ENCODE measurements around the gene ZBTB17.
"Not testable (repeated sequence)": the region's sequence is repeated elsewhere in the genome, so short reads cannot be mapped to it uniquely, and the experiment has no call there.

The ZBTB17 gene

DNA sequence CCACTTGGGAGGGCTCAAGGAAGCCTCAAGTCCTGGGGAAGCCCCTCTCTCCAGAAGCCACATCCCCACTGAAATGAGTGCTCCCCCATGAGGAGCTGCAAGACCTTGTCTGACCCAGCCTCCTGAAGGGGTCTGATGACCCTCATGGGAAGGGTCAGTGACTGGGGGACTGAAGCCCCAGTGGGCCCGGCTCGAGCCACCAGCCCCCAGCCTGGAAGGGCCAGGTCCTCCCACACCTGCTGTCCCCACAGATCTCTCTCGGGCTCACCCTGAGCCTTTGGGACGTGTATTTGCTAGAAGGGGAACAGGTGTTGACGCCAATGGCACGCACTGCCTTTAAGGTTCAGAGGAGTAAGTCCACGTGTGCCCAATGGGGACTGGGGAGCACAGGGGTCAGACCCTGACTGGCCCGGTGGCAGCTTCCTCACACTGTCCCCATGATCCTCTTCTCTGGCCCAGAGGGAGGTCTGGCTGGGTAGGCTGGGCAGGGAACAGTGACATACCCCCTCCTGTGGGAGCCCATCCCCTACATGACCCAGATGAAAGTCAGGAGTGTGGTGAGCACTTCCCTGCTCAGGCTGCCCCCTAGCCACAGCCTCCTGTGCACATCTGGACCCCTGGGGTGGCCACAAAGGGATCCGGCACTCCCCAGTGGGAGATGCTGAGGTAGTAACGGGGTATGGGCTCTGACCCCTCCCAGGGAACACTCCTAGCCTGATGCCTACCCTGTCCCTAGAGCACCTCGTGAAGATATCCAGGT, 15.7 kb upstream of the ZBTB17 start:
- DNase-seq (ENCODE audit: insufficient read length, low spot score) (no peak), FAIRE-seq (no peak)
- TF ChIP-seq POLR2A (IDR thresholded peaks at IDR 0.05; ENCODE audit: low read depth, low read length) = no peak

DNA sequence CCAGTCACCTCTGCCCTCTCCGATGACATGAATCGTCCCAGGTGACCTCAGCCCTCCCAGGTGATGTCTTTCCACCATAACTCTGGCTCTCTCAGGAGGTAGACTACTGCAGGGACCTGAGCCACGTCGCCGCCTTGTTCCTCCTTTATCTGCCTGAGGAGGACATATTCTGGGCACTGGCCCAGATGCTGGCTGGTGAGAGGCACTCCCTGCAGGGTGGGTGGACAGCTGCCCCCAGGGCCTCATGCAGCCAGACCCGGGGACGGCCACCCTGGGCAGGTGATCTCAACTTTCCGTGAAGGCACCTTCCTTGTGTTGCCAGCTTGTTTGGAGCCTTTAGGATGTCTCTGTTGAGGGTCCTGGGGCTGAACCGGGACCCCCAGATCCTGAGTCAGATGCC, 13.9 kb upstream of the ZBTB17 start:
- FAIRE-seq = no peak
- TF ChIP-seq POLR2A (IDR thresholded peaks at IDR 0.05; ENCODE audit: low read depth, low read length) = no peak

GRCh38 chr1:15988856-15989736, 13.2 kb upstream of the ZBTB17 start:
- TF ChIP-seq POLR2A (IDR thresholded peaks at IDR 0.05; ENCODE audit: low read depth, low read length) = no peak
- no peak for DNase-seq (ENCODE audit: insufficient read length, low spot score)
- no peak for FAIRE-seq

More for the DNA sequence above, 13.9 kb upstream of the ZBTB17 start:
- DNase-seq (ENCODE audit: insufficient read length, low spot score) = no peak

DNA sequence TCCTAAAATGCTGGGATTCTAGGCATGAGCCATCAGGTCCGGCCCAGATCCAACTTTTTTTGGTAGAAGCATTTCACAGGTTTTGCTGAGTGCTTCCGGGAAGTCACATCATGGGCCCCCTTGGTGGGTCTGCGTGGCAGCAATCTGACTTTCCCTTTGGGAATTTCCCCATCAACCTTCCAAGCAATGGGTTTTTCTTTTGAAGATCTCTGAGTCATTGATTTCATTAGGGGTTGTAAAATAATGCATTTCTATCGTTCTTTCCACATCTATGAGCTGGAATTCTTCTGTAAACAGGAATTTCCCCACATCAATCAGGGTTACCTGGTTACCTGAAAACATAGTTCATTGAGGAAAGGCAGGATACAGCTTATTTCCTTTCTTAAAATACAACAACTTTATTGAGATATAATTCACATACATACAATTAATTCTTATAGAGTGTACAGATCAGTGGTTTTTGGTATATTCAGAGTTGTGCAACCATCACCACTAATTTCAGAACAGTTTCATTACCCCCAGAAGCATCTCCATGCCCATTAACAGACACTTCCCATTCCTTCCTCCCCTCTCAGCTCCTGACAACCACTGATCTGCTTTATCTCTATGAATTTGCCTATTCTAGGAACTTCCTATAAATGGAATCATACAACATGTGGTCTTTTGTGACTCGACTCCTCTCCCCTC, 9.9 kb upstream of the ZBTB17 start:
- FAIRE-seq = no peak
- TF ChIP-seq POLR2A (IDR thresholded peaks at IDR 0.05; ENCODE audit: low read depth, low read length) = no peak
- DNase-seq (ENCODE audit: insufficient read length, low spot score) = no peak

DNA sequence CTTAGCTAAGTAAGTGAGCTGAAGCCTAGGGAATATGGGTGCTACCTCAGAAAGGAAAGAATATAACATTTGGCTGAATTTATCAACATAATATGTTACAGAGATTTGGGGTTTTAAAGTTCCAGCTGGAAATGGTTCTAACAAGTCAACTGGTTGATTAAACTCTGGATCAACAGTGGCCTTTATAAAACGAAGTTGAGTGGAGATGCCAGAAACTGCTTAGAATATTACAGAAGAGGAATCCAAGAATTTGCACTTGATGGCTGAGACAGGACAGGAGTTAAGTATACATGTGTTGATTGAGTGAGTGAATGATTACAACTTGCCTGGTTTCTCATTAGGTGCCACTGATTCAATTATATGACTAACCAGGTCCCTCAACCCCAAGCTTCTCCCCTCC, 7.4 kb upstream of the ZBTB17 start:
- no peak for TF ChIP-seq POLR2A (IDR thresholded peaks at IDR 0.05; ENCODE audit: low read depth, low read length)
- FAIRE-seq (no peak), DNase-seq (ENCODE audit: insufficient read length, low spot score) (no peak)

- no peak for DNase-seq (ENCODE audit: insufficient read length, low spot score)
- no peak for TF ChIP-seq POLR2A (IDR thresholded peaks at IDR 0.05; ENCODE audit: low read depth, low read length)
- FAIRE-seq = no peak
These were observed 5.8 kb upstream of the ZBTB17 start for GRCh38 chr1:15981679-15982078.

DNA sequence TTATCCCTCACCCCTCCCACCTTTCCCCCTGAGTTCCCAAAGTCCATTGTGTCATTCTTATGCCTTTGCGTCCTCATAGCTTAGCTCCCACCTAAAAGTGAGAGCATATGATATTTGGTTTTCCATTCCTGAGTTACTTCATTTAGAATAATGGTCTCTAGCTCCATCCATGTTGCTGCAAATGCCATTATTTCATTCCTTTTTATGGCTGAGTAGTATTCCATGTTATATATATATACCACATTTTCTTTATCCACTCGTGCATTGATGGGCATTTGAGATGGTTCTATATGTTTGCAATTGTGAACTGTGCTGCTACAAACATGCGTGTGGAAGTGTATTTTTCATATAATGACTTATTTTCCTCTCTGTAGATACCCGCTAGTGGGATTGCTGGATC, 2.0 kb upstream of the ZBTB17 start:
- not testable (repeated sequence) for DNase-seq (ENCODE audit: insufficient read length, low spot score); FAIRE-seq

DNA sequence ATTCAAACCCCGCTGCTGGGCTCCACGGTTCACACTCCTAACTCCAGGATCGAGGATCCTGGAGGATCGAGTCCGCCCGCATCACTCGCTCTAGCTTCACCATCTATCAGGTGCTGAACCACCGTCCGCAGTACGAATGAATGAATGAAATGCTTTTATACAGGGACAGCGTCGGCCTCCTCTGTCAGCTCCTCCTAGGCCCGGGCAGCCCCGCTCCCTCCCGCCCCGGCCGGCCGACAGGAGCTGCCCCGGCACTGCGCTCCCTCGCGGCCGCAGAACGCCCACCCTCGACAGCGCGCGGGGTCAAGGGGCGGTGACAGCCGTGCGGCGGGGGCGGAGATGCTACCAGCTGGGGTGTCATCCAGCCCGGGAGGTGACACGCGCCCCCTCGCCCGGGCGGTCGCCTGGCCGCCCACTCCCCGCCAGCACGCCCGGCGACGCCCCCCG, 520 bp downstream of the ZBTB17 start:
- peak; percentile 17; the same call in 1 of the 2 replicates for TF ChIP-seq POLR2A (IDR thresholded peaks at IDR 0.05; ENCODE audit: low read depth, low read length)
- DNase-seq (ENCODE audit: insufficient read length, low spot score) (peak; percentile 44), FAIRE-seq (no peak)

GRCh38 chr1:15974855-15975254, 1.0 kb downstream of the ZBTB17 start:
- DNase-seq (ENCODE audit: insufficient read length, low spot score) (no peak), FAIRE-seq (no peak)
- TF ChIP-seq POLR2A (IDR thresholded peaks at IDR 0.05; ENCODE audit: low read depth, low read length) = no peak

DNA sequence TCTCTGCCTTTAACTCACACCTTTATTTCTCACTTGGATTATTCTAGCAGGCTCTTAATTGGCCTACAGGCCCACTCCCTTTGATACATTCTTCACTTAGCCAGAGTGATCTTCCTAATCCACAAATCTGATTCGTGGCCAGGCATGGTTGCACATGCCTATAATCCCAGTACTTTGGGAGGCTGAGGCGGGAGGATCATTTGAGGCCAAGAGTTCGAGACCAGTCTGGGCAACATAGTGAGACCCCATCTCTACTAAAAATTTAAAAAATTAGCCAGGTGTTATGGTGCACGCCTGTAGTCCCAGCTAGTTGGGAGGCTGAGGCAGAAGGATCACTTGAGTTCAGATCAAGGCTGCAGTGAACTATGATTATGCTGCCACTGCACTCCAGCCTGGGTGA, 2.1 kb downstream of the ZBTB17 start:
- no peak for FAIRE-seq
- TF ChIP-seq POLR2A (IDR thresholded peaks at IDR 0.05; ENCODE audit: low read depth, low read length) = no peak
- no peak for DNase-seq (ENCODE audit: insufficient read length, low spot score)

- no peak for FAIRE-seq
- no peak for DNase-seq (ENCODE audit: insufficient read length, low spot score)
- TF ChIP-seq POLR2A (IDR thresholded peaks at IDR 0.05; ENCODE audit: low read depth, low read length) = no peak
These were observed 3.5 kb downstream of the ZBTB17 start for GRCh38 chr1:15972409-15972808.

- DNase-seq (ENCODE audit: insufficient read length, low spot score) = no peak
- no peak for FAIRE-seq
- TF ChIP-seq POLR2A (IDR thresholded peaks at IDR 0.05; ENCODE audit: low read depth, low read length) = no peak
These were observed 5.0 kb downstream of the ZBTB17 start for GRCh38 chr1:15970911-15971310.

DNA sequence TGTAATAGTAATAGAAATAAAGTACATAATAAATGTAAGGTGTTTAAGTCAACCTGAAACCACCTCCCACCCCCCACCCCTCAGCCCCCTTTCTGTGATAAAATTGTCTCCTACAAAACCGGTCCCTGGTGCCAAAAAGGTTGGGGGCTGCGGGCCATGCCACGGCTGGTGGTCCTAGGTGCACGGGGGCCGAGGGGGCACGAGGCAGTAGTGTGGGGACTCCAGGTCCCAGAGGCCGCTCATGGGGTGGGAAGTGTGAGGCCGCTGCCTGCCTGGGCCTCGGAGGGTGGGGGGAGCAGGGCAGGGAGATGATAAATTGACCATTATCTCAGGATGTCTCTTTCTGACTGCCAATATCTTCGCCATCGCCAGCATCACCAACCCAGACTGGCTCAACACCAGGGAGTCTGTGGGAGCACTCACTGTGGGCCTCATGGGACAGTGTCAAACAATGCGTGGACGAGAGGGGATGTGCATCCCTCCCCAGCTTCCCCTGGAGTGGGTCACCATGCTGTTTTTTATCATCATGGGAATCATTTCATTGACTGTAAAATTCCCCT, 6.5 kb downstream of the ZBTB17 start:
- no peak for TF ChIP-seq POLR2A (IDR thresholded peaks at IDR 0.05; ENCODE audit: low read depth, low read length)
- FAIRE-seq = no peak
- no peak for DNase-seq (ENCODE audit: insufficient read length, low spot score)

- FAIRE-seq = no peak
- no peak for TF ChIP-seq POLR2A (IDR thresholded peaks at IDR 0.05; ENCODE audit: low read depth, low read length)
- no peak for DNase-seq (ENCODE audit: insufficient read length, low spot score)
These were observed 7.7 kb downstream of the ZBTB17 start for GRCh38 chr1:15968172-15968571.
